Stimulated activated CD4-positive, alpha-beta T cell treated with anti-CD3 and anti-CD28 coated beads, Interleukin-4, amount 100 ng/mL, for 48 hours (primary cell): ENCODE measurements around the gene TMEM145.
A peak's percentile ranks its signal among the peaks of the same experiment; 100 is the strongest.

Experiments used
- DNase-seq, 2 donors: peaks; one replicate each; pipeline ENCODE4 v3.0.0-alpha.2; 2020; ENCODE audit warnings: low read depth in 2 of 2

The TMEM145 gene

DNA sequence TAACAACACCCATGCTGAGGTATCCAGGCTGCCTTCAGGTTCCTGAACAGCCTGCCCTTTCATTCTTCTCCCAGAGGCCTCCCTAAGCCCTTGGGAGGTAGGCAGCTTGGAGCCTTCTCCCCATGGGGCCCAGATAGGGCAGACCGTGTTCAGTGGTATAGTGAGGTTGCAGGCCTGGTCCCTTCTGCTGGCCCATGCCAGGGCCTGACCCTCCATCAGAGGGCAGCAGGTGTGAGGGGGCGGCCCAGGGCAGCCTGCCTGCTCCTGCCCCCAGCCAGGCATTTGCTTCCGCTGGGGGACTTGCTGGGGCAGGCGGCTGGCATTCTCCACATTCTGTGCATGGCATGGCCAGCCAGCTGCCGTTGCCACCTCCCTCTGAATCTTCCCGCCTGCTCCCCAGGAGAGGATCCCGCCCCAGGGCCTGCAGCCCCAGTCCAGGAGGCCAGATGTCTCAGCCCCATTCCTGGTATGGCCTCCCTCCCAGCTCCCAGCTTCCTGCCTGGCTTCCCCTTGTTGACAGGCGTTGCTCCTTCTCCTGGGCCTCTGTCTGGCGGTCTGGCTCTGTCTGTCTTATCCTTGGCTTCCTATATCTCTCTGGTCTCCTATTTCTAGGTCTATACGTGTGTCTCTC is 35.2 kb upstream of the TMEM145 start:
- DNase-seq, result no peak

DNA sequence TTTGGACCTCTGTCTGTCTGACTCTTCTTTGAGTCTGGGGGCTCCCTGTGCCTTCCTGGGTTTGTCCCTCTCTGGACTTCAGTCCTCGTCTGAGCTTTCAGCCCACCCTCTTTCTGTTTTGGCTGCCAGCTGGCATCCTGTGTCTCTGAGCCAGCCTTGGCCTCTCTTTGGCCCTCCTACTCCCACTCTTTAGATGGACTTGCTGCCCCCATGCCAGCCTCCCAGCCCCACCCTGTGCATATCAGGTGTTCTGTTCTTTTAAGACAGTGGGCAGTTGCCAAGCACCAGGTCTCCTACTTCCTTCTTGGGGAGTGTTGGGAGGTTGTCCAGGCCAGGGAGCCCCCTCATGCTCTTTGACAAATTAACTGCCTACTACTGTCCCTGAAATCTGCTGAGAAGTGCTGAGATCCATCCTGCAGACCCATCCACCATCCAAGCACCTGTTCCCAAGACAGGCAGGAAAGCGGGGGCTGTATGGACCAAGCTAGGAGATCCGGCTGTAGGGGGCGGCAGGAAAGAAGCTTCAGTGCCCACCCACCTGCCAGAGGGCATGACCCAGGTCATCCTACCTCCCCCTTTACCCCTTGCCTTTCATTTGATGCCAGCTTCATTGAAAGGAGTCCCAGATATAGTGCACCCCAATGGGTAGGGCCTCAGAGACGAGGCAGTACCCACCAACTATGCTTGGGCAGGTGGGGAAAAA is 34.5 kb upstream of the TMEM145 start:
- DNase-seq, result no peak

DNA sequence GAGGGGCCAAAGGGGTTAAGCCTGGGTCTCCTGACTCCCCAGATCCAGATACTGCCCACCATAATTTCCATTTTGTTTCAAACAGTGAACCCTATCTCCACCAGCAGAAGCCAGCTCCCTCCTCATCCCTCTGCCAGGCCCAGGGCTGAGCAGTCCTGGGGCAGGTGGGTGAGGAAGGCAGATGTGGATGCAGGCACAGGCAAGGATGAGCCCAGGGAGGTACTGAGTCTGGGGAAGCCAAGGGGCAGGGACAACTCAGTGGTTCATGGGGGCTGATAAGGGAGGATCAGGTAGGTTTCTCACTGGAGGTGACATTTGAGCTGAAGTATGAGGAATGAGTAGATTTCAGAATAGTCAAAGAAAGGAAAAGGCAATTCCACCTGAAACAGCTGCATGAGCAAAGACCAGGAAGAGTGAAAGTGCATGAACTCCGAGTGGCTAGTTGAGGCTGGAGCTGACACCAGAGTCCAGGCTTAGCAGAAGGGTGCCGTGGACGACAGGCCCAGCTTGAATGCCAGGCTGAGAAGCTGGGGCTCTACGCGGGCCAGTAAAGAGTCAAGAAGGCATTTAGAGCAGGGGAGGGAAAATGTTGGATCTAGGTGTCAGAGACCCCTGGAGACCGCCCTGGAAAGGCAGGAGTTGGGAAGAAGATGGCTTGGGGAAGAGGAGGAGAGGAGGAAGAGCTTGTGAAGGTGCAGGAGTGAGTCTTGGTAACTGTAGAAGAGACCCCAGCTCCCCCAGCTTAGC is 33.8 kb upstream of the TMEM145 start:
- no peak for DNase-seq

- DNase-seq, result peak; percentile 85 to 86
Observed at GRCh38 chr19:42279902-42280814, 33.0 kb upstream of the TMEM145 start.

DNA sequence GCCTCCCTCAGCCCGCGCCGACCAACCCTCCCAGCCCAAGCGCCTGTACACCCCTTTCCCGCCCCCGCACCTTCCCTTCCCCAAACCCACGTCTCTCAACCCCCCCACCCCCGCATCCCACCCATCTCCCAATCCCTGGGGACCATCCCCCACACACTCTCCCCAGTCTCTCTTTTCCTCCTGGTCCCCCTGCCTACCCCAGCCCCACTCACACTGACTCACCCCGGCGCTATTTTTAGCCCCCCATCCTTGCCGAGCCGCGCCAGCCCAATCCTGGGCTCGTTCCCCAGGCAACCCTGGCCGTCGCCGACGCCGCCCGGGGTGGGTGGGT is 32.3 kb upstream of the TMEM145 start:
- DNase-seq, result no peak

- DNase-seq, result no peak
Observed at GRCh38 chr19:42281146-42281826, 31.8 kb upstream of the TMEM145 start.

DNA sequence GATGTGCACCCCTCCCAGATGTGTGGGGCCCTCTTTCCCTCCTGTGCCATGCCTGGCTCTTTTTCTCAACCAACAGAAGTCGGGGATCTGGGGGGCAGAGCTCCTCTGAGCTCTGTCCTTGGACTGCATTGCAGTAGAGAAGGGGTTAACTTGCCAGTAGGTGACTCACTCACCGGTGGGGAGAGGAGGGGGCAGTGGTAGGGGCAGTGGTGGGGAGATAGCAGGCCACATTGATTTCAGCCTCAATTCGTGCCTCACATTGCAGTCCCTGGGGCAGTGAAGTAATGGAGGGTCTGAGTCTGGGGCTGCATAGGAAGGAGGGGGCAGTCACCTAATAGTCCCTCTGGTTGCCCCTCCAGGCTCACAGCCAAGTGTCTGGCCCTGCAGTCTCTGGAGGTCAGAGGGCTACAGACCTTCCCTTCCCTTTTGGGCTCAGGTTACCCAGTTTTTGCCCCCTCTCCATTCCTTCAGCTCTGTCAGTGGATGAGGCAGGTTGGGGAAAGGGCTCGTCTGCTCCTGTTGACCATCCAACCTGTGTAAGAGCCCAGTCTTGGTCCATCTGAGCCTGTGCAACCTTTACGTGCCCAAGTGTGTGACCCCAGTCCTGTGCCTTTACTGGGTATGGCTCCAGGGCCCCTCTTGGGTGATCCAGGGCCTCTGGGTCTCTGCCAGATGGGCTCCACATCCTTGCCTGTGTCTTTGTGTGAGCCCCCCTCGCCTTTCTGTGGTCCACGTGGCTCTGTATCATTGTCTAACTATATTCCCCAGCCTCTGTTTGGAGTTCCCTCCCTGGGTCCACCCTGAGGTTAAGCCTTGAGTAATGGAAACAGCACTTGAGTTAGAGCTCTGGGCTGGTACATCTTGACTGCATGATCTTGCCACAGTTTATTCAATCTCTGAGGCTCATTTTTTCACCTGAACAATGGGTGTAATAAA is 31.0 kb upstream of the TMEM145 start:
- no peak for DNase-seq

GRCh38 chr19:42282819-42283187 is 30.3 kb upstream of the TMEM145 start:
- no peak for DNase-seq

GRCh38 chr19:42283188-42284065 is 29.7 kb upstream of the TMEM145 start:
- DNase-seq, result peak; percentile 93 to 95

DNA sequence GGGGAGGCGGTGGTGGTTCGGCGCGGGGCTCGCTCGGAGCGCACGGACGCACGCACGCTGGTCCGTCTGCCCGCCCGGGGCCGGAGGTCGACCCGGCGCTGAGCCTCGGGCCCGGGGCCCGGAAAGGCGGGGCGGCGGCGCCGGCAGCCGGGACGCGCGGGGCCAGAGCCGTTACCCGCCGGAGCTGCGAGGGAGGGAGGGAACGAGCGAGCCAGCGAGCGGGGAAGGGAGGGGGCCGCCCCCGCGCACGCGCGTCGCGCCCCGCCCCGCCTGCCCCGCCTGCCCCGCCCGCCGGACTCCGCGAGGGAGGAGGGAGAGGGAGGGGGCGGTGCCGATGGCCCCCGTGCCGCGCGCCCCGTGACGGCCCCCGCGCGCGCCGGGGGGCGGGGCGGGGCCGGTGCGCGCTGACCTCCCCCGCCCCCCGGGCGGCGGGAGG is 29.0 kb upstream of the TMEM145 start:
- peak; percentile 68 to 72 for DNase-seq

DNA sequence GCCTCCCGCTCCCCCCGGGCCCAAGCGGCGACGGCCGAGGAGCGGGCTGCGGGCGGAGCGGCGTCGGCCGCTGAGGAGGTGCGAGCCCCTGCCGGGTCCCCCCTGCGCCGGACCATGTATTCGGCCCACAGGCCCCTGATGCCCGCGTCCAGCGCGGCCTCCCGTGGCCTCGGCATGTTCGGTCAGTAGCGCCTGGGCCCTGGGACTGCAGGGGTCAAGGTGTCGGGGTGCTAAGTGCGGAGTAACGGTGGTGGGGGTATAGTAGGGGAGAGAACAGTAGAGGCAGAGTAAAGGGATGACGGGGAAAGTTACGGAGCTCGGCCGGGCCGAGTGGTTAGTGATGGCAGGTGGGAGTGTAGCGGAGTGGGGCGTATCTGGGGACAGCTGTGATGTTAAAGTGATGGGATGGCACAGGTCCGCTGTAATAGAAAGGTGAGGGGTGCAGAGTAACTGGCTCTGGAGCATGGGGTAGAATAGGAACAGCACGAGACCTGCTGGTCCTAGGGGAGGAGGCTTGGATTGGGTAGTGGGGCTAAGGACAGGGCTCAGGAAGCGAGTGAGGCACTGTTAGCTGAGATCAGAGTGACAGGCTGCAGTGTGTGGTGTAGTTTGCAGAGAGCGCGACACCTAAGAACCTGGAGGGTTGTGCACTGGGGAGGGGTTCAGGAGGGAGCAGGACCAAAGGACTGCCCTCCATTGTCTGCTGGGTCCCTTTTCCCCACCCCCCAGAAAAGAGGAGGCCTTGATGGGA is 28.3 kb upstream of the TMEM145 start:
- no peak for DNase-seq

DNA sequence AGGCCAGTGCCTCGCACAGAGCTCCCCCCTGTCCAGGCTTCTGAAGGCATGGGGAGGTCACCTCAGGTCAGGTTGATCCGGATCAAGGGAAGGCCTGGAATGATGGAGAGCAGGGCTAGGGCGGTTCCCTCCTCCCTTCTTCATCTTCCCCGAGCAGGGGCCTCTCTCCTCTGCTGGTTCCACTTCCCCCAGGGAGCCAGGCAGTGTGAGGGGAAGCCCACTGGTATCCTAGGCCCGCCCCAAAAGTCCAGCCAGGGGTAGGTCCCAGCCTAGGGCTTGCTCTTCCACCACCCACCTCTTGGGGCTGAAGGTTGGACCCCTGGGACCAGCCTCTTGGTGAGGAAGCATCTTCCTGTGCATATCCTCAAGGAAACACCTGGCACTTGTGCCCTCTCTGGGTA is 27.6 kb upstream of the TMEM145 start:
- no peak for DNase-seq

- DNase-seq, result no peak
Observed at GRCh38 chr19:42285988-42286348, 27.1 kb upstream of the TMEM145 start.

DNA sequence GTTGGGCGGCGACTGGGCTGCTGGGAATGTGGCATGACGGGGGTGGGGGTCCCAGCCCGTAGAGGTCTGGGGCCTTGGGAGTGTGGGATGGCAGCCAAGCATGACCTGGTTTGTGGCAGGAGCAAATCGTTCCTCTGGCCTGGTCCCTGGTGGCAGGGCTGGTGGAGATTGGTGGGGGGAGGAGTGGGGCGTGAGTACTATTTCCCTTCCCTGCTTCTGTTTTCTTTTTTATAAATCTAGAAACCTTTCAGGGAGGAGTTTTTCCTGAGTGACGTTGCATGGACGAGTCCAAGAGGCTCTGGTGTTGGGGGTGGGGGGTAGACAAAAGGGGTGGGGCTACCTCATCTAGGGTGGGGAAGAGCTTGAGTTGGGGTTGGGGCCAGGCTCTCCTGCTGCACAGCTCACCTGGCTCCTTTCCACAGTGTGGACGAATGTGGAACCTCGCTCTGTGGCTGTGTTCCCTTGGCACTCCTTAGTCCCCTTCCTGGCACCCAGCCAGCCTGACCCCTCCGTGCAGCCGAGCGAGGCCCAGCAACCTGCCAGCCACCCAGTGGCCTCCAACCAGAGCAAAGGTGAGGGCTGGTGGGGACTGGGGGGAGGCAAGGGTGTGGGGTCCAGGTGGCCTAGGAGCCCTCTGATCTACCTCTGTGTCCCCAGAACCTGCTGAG is 26.6 kb upstream of the TMEM145 start:
- no peak for DNase-seq

GRCh38 chr19:42287017-42287826 is 25.9 kb upstream of the TMEM145 start:
- DNase-seq, result no peak

GRCh38 chr19:42287827-42288107 is 25.3 kb upstream of the TMEM145 start:
- no peak for DNase-seq

- DNase-seq, result no peak
Observed at GRCh38 chr19:42288387-42288786, 24.7 kb upstream of the TMEM145 start.
